Measurements from ENCODE around the gene SGO2.
"Not testable (repeated sequence)": the region's sequence is repeated elsewhere in the genome, so short reads cannot be mapped to it uniquely, and the experiment has no call there.

SGO2 gene

GRCh38 chr2:200525551-200525881 is 491 bp upstream of the SGO2 start:
- DNase-seq, result no peak

GRCh38 chr2:200528228-200528627 is 2.2 kb downstream of the SGO2 start:
- DNase-seq, result no peak

DNA sequence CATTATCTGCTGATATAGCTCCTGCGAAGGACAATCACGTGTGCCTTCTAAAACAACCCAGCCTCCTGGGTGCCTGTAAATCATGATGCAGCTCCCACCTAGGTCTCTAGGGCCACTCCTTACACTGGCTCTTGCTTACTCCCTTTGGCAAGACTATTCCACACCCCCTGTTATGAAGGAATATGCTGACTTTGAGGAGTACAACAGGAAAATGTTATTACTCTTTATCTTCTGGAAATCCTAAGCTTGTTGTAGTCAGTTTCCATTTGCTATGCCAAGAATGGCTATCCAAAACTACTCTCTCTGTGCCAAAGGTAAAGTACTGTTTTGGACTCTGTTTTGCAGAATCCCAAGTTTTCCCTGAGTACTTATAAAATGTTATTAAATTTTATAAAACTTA is 7.7 kb downstream of the SGO2 start:
- no peak for DNase-seq

DNA sequence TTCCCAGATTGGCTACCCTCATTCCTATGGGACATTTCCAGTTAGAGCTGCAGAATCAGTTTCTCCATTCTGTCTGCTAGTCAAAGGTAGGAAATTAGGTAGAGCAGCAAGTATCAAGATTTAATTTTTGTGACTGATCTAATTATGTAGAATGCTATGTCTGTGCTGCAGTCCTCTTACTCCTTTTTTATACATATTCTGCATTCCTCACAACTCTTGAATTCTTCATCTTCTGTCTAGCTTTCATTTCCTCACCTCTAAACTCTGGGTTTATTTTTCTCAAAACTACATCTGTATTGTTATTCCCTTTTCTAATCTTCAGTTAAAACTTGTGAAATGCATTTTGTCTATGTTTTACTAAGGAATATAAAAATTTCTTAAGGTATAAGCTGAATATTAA is 8.6 kb downstream of the SGO2 start:
- DNase-seq, result no peak

DNA sequence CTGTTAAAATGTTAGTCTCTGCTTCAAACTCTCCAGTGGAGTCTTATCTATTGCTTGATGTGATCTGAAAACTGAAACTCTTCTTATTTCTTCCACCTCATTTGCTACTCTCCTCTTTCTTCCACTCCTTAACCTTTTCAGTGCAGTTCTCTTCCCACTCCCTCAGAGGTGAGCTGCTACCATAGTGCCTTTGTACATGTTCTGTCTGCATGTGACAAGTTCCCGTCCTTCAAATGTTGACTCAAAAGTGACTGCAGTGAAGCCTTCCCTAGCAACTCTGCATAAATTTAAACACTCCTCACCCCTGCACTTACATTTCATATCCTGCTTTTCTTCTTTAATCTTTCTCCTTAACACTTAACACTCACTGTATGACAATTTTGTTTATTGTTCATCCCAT is 12.1 kb downstream of the SGO2 start:
- no peak for DNase-seq

DNA sequence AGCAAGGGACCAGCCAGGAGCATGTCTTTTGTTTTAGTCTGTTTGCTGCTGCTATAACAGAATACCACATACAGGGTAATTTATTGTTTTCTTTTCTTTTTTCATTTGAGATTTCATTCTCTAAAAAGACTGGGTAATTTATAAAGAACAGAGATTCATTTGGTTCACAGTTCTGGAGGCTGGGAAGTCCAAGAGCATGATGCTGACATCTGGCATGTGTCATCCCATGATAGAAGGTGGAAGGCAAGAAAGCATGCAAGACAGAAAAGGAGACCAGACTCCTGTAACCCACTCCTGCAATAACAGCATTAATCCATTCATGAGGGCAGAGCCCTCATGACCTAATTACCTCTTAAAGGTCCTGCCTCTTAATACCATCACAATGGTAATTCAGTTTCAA is 14.8 kb downstream of the SGO2 start:
- no peak for DNase-seq

DNA sequence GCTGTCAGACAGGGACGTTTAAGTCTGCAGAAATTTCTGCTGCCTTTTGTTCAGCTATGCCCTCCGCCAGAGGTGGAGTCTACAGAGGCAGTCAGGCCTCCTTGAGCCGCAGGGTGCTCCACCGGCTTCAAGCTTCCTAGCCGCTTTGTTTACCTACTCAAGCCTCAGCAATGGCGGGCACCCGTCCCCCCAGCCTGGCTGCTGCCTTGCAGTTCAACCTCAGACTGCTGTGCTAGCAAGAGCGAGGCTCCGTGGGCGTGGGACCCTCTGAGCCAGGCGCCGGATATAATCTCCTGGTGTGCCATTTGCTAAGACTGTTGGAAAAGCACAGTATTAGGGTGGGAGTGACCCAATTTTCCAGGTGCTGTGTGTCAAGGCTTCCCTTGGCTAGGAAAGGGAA is 40.6 kb downstream of the SGO2 start:
- DNase-seq, result not testable (repeated sequence)

DNA sequence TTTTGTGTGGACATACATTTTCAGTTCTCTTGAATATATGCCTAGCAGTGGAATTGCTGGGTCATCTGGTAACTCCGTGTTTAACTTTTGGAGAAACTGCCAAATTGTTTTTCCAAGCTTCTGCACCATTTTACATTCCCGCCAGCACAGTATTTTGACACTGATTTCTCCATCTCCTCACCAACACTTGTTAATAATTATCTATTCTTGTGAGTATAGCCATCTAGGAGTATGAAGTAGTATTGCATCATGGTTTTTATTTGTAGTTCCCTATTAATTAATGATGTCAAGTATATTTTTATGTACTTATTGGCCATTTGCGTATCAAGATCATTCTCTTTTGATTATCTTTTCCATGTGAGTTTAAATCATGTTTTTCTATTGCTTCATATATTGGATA is 41.9 kb downstream of the SGO2 start:
- DNase-seq, result no peak

DNA sequence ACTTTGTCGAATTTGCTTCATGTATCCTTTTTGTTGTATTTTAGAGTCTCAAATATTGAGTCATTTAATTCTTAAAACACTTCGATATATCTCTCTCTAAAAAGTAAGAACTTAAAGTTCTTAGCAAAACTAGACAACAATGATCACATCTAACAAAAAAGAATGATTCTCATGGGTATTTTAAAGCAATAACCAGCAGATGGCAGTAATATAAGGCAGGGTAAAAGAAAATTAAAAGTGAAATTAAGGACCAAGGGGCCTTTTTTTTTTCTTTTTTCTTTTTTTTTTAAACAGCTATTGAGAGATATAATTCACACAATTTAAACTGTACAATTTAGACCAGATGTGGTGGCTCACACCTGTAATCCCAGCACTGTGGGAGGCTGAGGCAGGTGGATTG is 50.0 kb downstream of the SGO2 start:
- DNase-seq, result peak; percentile 5

DNA sequence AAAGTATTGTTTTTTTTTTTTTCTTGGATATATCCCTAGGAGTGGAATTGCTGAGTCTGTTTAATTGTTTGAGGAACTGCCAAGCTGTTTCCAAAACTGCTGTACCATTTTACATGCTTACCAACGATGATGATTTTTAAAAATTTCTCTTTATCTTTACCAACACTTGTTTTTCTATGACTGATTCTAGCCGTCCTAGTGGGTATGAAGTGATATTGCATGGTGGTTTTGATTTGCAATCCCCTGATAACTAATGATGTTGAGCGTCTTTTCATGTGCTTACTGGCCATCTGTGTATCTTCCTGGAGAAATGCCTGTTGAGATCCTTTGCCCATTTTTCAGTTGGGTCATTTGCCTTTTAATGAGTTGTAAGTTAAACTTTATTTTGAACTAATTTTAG is 51.0 kb downstream of the SGO2 start:
- no peak for DNase-seq

DNA sequence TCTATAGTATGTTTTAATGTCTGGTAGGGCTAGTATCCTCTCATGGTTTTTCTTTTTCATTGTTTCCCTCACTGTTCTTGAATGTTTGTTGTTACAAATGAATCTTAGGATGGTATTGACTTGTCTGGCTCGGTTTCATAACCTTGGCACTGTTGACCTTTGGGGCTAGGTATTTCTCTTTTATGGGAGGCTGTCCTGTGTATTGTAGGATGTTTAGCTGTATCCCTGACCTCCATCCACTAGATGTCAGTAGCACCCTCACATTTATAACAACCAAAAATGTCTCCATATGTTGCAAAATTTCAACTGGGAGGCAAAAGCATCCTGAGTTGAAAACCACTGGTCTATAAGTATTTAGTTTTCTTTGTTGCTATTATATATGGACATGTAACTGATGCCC is 52.8 kb downstream of the SGO2 start:
- peak; percentile 19 for DNase-seq

- no peak for DNase-seq
These were observed 58.6 kb downstream of the SGO2 start for GRCh38 chr2:200584639-200585038.

DNA sequence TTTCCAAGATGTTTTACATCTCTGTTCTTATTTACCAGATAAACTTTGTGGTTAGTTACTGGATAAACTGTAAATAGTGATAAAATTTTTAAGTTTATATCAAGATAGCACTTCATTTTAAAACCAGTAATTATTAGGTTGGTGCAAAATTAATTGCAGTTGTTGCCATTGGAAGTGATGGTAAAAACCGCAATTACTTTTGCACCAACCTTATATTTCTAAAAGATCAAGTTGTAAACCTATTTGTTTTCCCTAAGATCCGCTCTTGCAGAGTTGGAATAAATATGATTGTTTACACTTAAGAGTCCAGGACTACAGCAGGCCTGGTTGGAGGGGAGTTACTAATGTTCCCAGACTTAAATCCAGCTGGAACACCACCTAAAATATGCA is 59.3 kb downstream of the SGO2 start:
- DNase-seq, result no peak

GRCh38 chr2:200585730-200586643 is 60.0 kb downstream of the SGO2 start, which contains the start of gene AOX1:
TSS of gene AOX1 (plus strand) at chr2:200586014. CDS start at chr2:200586109, 95 bp downstream.
- peak; percentile 65 for DNase-seq

GRCh38 chr2:200586644-200586975 is 60.6 kb downstream of the SGO2 start:
- DNase-seq, result no peak

GRCh38 chr2:200587007-200587616 is 61.1 kb downstream of the SGO2 start:
- DNase-seq, result no peak

- DNase-seq, result no peak
These were observed 62.2 kb downstream of the SGO2 start for GRCh38 chr2:200588076-200588678.

GRCh38 chr2:200590090-200590489 is 64.1 kb downstream of the SGO2 start:
- DNase-seq, result no peak

DNA sequence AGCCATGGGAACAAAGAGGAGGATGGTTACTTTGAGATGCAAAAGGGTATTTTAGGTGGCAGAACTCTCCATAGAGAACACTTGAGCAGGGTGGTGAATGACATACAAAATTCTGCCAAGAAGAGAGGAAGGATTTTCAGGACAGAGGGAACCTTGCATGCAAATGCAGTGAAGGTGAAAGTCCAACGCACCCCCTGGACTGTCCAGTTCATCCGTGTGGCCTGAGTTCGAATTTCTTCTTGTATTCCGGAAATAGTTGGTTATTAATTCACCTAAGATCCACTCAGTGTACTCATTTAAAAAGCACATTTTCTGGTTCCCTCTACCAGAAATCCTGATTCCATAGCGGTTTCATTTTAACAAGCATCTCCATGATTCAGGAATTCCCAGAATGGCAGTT is 65.3 kb downstream of the SGO2 start:
- no peak for DNase-seq

GRCh38 chr2:200592406-200593075 is 66.5 kb downstream of the SGO2 start:
- DNase-seq, result no peak

GRCh38 chr2:200593905-200594304 is 67.9 kb downstream of the SGO2 start:
- no peak for DNase-seq

GRCh38 chr2:200595913-200596312 is 69.9 kb downstream of the SGO2 start:
- DNase-seq, result no peak

- no peak for DNase-seq
These were observed 71.0 kb downstream of the SGO2 start for GRCh38 chr2:200596774-200597570.
